M059J (cell line): ENCODE measurements around the gene CRELD2. TPM values are rescaled to one million over a fixed set of nuclear protein-coding genes. Genes with fewer than 3 reads are reported as not detected.

Experiments used
- DNase-seq: peaks from one replicate; pipeline ENCODE4 v3.0.0-alpha.2; 2012; ENCODE audit warnings: low read depth
- total RNA-seq: library from RNA; depleted of rRNA; stranded (reverse); fragments of >200 nt; shearing (Covaris generic); gene quantifications from 2 replicates; pipeline ENCODE4 v1.2.3, GENCODE V29; 2014; rRNA removed

CRELD2 gene
- total RNA-seq, 1 experiment from 2014 or later: 83.7 TPM

DNA sequence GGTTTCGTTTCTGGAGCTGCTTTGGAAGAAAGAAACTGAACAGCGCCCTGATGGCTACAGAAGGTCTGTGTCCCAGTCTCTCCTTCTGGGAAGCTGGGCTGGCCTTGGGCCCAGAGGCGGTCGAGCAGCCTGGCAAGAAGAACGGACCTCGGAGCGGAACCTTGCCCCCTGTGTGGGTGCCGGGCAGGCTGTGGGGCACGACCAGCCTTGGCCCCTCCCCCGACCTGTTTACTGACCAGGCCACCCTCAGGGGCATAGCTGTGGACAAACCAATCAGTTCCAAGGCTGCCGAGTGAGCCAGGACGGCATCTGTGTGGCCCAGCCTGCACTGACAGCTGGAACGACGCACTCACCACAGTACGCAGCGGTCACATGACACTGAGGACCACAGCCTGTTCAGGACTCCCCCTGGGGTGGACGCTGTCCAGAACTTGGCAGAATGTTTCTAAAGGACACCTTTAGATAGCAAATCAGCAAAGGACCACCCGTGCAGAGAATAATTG, 49.3 kb downstream of the CRELD2 start:
- DNase-seq: no peak

DNA sequence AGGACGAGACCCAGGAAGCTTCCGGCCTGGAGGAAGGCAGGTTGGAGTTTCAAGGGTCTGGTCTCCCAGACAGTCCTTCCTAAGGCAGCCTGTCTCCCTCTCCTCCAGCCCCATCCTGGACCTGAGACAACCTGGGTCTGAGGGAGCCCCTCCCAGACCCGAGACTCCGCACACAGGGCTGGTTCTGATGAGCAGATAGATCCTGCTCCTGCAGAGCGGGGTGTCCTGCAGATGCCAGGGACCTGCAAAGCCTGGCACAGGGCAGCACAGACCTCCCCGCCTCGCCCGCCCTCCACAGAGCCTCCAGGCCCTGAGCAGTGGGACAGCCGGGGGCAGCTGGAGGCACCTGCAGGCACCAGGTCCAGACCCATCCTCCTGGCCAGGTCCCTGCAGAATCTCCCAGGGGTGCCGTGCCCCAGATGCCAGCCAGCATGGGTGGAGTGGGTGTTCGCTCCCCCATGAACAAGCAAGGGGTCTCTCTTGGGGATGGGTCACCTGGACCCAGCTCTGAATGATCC, 49.9 kb downstream of the CRELD2 start:
- no peak for DNase-seq

DNA sequence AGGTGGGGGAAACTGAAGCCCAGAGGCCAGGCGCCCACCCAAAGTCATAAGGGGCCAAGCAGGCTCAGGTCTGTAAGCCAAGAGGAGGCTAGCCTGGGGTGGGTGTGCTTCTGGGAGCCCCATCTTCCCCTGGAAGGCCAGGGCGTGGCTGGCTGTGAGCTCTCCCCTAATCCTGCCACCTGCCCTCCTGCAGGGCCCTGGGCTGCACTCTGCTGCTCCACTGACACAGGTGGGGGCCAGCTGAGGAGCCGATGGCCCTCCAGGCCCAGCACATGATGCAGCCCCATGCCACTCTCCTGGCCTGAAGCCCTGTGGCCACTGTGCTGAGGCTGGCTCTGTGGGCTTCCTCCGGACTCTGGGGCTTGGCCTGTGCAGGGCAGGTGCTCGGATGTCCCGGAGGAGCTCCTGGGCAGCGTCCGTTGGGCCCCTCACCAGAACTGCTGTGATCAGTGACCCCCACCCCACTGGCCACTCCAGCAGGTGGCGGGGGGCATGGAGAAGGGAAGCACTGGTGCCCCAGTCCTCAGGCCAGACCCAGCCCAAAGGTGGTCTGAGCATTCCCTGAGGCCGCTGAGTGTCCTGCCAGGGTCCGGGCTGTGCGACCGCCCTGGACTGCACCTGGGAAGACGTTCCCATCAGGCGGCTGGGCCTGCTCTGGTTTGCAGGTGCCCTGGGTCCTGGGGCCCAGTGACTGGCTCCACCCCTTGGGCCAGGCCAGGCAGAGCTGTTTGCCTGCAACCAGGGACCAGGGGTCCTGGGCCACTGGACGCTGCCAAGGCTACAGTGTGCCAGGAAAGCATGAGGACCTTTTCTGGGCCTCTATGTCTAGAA, 50.6 kb downstream of the CRELD2 start:
- no peak for DNase-seq

DNA sequence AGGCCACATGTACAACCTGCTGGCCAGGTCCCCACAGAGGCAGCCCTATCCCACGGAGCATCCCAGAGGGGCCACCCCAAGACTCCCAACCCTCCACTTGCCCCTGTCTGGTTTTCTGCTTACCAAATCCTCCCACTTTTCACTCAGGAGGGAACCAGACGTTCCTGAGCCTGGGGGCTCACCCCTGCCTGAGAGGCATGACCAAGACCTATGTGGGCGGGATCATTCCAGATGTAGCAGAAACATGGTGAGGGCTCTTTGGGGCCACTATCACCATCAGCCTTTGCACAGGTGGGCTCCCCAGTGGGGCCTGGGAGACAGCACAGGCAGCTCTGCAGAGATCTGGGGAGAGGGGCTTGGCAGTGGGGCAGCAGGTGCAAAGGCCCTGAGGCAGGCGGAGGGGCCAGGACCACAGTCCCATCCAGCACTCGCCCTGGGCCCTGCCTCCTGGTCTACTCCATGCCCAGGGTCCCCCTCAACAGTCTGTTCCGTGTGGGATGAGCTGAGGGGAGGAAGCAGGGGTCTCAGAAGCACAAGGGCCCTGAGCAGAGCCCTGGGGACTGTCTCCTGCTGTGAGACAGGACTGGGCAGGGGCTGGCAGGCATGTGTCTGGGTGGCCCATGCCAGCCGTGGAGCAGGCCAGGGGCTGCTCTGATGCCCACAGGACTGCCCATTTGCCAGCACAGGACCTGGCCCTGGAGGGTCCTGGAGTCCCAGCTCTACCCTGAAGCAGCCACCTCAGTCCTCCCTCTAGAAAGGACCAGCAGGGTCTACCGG, 51.5 kb downstream of the CRELD2 start:
- DNase-seq: no peak

DNA sequence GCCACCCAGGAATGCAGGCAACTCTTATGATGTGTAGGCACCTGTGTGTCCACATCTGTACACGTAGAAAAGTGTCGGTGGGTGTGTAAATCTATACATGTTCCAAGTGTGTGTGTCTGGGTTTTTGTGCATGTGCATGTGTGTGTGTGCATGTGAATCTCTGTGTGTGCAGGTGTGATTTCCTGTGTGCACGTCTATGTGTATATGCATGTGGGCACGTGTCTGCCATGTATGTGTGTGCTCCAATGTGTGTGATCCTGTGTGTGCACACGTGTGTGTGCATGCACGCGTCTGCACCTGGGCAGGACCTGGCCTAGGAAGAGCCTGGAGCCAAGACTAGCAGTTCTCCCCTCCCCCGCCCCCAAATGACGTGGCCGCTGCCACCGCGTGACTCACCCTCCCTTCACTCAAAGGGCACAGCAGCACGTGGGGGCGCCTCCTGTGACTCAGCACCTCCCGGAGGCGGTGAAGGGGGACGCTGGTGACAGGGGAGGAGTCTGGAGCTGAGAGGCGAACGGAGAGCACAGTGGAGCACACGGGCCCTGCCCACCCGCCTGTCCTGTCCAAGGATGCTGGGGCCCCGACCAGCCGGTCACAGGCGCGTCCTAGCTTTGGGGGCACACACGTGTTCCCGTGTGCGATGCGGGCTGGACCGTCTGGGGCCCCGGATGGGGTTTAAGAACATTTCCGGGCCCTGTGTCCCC, 52.2 kb downstream of the CRELD2 start:
- peak; percentile 98 for DNase-seq

DNA sequence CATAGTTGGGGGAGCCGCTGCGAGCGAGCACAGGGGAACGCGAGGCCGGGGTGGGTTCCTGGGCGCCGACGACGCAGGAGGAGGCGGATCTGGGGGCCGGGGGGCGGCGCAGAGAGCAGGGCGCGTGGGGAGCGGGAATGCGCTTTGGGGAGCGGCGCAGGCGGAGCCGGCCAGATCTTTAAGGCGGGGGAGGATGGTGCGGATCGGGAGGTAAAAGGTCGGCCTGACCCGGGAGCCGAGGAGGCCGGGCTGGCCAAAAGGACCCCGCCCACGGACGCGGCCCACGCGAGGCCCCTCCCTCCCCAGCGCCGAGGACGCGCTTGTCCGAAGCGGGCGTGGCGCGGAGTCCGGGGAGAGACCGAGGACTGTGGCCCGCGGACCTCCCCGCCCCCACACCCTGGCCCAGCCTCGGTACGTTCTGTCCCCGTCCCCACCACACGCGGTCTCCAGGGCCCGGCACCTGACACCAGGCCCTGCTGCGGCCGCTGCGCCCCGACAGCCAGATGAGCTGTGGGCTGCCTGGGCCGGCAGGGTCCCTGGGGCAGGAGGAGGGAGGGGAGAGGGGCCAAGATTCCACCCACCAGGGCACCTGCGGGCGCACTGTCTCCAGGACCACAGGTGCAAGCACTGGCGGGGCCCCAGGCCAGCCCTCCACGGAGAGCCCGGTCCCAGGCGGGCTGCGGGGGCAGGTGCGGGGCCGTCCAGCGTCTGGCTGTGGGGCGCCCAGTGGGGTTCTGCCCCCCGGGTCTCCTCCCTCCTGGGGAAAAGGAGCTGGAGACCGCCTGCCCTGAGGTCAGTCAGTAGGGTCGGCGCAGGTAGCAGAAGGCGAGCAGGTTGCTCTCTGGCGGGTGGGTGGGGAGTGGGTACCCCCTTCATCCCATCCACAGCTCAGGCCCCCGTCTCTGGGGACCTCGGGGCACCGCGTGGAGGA, 53.1 kb downstream of the CRELD2 start:
- peak; percentile 67 for DNase-seq

DNA sequence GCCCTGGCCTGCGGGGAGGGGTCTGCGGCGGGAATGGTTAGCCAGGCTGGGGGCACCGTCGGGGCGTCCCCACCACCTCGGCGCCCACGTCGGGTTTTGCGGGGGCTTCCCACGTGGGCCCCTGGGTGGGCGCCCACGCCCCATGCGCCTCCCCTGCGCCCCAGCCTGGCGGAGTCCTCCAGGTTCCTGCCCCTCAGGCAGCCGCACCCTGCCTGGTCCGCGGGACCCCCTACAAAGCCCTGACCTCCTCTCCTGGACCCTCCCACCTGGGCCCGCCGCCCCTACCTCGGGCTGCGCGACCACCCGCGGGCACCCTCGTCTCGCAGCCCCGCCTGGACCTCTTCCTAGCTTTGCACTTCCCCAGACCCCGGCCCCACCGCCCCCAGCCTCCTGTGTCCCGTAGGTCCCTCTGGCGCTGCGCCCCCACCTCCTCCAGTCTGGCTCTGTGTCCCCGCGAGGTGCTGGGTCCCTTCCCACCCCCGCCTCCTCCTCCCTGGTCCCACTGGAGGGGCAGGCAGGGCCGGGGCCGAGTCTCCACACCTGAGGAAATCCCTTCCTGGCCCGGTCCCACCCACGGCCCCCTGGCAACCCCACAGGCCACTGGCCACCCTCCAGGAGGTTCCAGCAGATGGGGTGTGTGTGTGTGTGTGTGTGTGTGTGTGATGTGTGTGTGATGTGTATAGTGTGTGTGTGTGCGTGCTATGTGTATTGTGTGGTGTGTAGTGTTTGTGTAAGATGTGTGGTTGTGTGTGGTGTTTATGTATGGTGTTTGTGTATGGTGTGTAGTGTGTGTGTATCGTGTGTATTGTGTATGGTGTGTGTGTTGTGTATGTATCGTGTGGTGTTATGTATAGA, 54.0 kb downstream of the CRELD2 start:
- no peak for DNase-seq

DNA sequence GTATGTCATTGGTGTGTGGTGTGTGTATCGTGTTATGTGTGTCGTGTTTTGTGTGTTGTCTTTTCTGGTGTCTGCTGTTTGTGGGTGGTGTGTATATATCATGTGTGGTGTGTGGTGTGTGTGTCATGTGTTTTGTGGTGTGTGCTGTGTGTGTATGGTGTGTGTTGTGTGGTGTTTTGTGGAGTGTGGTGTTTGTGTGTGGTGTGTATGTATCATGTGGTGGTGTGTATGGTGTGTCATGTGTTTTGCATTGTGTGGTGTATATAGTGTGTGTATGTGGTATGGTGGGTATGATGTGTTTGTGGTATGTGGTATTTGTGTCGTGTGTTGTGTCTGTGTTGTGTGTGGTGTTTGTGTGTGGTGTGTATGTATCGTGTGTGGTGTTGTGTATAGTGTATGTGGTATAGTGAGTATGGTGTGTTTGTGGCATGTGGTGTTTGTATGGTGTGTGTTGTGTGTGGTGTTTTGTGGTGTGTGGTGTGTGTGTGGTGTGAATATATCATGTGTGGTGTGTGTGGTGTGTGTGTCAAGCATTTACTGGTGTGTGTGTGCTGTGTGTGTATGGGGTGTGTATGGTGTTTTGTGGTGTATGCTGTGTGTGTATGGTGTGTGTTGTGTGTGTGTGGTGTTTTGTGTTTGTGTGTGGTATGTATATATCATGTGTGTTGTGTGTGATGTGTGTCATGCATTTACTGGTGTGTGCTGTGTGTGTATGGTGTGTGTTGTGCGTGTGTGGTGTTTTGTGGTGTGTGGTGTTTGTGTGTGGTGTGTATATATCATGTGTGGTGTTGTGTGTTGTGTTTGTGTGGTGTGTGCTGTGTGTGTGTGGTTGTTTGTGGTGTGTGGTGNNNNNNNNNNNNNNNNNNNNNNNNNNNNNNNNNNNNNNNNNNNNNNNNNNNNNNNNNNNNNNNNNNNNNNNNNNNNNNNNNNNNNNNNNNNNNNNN, 54.9 kb downstream of the CRELD2 start:
- no peak for DNase-seq

DNA sequence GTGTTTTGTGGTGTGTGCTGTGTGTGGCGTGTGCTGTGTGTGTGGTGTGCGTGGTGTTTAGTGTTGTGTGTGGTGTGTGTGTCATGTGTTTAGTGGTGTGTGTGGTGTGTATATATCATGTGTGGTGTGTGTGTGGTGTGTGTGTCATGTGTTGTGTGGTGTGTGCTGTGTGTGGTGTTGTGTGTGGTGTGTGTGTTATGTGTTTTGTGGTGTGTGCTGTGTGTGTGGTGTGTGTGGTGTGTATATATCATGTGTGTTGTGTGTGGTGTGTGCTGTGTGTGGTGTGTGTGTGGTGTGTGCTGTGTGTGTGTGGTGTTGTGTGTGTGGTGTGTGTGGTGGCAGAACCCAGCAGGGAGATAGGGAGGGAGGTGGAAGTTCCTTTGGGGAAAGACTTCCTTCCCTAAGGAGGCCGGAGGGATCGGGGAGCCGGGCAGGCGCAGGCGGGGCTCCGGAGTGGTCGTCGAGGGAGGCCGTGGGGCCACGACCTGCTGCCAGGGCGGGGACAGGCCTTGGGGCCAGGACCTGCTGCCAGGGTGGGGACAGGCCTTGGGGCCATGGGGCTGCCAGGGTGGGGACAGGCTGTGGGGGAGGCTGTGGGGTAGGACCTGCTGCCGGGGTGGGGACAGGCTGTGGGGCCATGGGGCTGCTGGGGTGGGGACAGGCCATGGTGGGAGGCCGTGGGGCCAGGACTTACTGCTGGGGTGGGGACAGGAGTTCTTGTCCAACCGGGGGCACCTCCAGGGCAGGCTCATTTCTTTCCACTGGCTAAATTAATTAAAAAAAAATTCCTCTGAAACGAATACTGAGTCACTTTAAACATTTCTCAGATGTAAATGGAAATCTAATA, 57.3 kb downstream of the CRELD2 start:
- DNase-seq: no peak

DNA sequence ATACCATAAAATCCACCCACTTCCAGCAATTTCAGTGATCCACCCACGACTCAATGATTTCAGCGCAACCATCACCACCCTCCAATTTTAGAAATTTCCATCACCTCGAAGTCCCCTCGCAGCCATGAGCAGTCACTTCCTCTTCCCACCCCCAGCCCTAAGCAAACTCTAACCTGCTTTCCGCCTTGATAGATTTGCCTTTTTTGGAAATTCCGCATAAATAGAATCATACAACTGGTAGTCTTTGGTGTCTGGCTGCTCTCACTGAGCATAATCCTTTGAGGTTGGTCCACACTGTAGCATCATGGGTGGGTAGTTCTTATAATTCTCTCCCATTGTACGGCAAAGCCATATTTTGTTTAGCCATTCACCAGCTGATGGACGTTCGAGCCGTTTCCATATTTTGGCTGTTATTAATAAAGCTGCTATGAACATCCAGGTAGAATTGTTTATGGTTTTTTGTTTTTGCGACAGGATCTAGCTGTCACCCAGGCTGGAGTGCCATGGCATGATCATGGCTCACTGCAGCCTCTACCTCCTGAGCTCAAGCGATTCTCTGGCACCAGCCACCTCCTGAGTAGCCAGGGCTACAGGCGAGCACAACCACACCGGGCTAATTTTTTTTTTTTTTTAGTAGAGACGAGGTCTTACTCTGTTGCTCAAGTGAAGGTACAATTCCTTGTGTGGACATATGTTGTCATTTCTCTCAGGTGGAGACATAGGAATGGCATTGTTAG, 58.2 kb downstream of the CRELD2 start:
- peak; percentile 19 for DNase-seq

Other genes with a start within 250 kb of the CRELD2 start
- 5.0 and 10.2 TPM in 2 replicates for gene BRD1, start 90.8 kb upstream of the CRELD2 start, total RNA-seq
- gene ZBED4, start 64.8 kb upstream of the CRELD2 start, total RNA-seq: 3.8 and 7.1 TPM in 2 replicates
- gene ALG12, start 196 bp upstream of the CRELD2 start, total RNA-seq: 11.0 and 26.2 TPM in 2 replicates
- gene PIM3, start 42.1 kb downstream of the CRELD2 start, total RNA-seq: 20.4 and 44.2 TPM in 2 replicates
- gene IL17REL, start 94.1 kb downstream of the CRELD2 start, total RNA-seq: not detected in 2 replicates
- not detected in 2 replicates for gene TTLL8, start 139.7 kb downstream of the CRELD2 start, total RNA-seq
- gene MLC1, start 166.8 kb downstream of the CRELD2 start, total RNA-seq: 0.52 TPM in 1 of 2 replicates, not detected in the other
- 0.71 and 1.8 TPM in 2 replicates for gene MOV10L1, start 171.4 kb downstream of the CRELD2 start, total RNA-seq